Right lobe of liver (tissue), 6 donors: ENCODE results near the gene EFCAB7. TPM values are rescaled to one million over a fixed set of nuclear protein-coding genes. Genes with fewer than 3 reads are reported as not detected.
A peak's percentile ranks its signal among the peaks of the same experiment; 100 is the strongest.

ENCODE experiments used
- ATAC-seq, 4 donors: fragments of 200-7000 bp; cut with Tn5 transposase; one replicate each; pipeline ENCODE4 v1.9.1; 2020; ENCODE audit warnings: mild to moderate bottlenecking in 4 of 4, moderate library complexity in 4 of 4
- DNase-seq, 3 donors: peaks; one replicate each; pipeline ENCODE4 v3.0.0-alpha.2; 2020
- H3K27ac ChIP-seq, 3 donors: fragments of 200-600 bp; one replicate each; pipeline ENCODE4 v1.8.0; 2022
- H3K27me3 ChIP-seq, 2 donors: fragments of 200-600 bp; one replicate each; pipeline ENCODE4 v1.8.0; 2022
- H3K36me3 ChIP-seq, 4 donors: fragments of 200-600 bp; sonication (generic) in 1 of 4; one replicate each; pipeline versions ENCODE4 v1.5.1 to v1.8.0; 2017 to 2022; ENCODE audit warnings: control low read depth in 1 of 4
- H3K4me1 ChIP-seq, 4 donors: fragments of 200-600 bp; sonication (generic) in 1 of 4; one replicate each; pipeline versions ENCODE4 v1.5.1 to v1.8.0; 2017 to 2022; ENCODE audit warnings: control low read depth in 1 of 4
- H3K4me3 ChIP-seq, 3 donors: fragments of 200-600 bp; one replicate each; pipeline ENCODE4 v1.8.0; 2022
- H3K9me3 ChIP-seq, 4 donors: fragments of 200-600 bp; sonication (generic) in 1 of 4; one replicate each; pipeline versions ENCODE4 v1.5.1 to v1.8.0; 2017 to 2022; ENCODE audit warnings: control low read depth in 1 of 4
- POLR2A ChIP-seq: fragments of 450-650 bp; IDR thresholded peaks from one replicate; pipeline ENCODE4 v1.6.1; 2017; ENCODE audit warnings: antibody characterized with exemption, mild to moderate bottlenecking
- WGBS: methylation state at CpG from one replicate; pipeline ENCODE4 v1.1.6; 2018; ENCODE audit warnings: low coverage, low lambda C conversion rate; ENCODE audit not compliant: insufficient coverage; ENCODE audit errors: missing lambda C conversion rate; 5-methylcytosine and 5-hydroxymethylcytosine counted together
- intact Hi-C, 2 donors: fragments of 100-400 bp; cut with DNase I; formaldehyde crosslinking; loops; one replicate each; pipeline versions ENCODE4 v1.11.2 to v1.14.1; 2022
- total RNA-seq, 6 experiments: library from RNA; depleted of rRNA in 2 of 6; stranded (reverse); fragments of >200 nt in 2 of 6; fragmentation: NEBNext Ultra II Directional in 3 of 6; extraction: Animal tissue kit (Norgen Biotek cat#: 25700) in 3 of 6; gene quantifications; one replicate each; pipeline versions ENCODE4 v1.1.0 to v1.2.4, GENCODE V29; 2016 to 2023
- TF ChIP-seq, protein P1 (sequence below), 4 donors: fragments of 200-600 bp in 3 of 4; fragments of 450-650 bp in 1 of 4; IDR thresholded peaks; one replicate each; pipeline versions ENCODE4 v1.5.1 to v1.8.0; 2016 to 2022; ENCODE audit warnings: antibody characterized with exemption in 4 of 4, mild to moderate bottlenecking in 2 of 4
- donor health status: DM: no; HTN: yes; CAD: no.
- donor health status: DM: no; HTN: no; CAD: no.
- donor health status: DM: no; HTN: no; CAD: no.
- donor health status: DM: no; HTN: yes; CAD: no.
- donor health status: DM: no; HTN: yes; CAD: no.

EFCAB7 gene
- total RNA-seq, 6 experiments from 2014 or later, result 0.84 to 3.2 (median 2.3) TPM

DNA sequence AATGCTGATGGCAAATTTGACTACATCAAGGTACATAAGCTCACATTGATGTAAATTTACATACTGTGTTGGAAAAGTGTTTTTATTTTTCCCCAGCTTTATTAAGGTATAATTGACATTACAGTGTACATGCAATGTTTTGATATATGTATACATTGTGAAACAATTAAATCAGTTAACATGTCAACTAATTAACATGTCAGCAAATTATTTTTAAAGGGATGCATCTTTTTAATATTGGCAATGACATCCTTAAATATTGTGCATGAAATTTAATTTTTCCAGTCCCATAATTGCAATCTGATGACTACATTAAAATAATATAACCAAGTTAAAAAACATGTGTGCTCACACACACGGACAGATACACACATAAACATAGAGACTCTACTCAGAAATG is 9.4 kb downstream of the EFCAB7 start:
- TF ChIP-seq, protein P1, sequence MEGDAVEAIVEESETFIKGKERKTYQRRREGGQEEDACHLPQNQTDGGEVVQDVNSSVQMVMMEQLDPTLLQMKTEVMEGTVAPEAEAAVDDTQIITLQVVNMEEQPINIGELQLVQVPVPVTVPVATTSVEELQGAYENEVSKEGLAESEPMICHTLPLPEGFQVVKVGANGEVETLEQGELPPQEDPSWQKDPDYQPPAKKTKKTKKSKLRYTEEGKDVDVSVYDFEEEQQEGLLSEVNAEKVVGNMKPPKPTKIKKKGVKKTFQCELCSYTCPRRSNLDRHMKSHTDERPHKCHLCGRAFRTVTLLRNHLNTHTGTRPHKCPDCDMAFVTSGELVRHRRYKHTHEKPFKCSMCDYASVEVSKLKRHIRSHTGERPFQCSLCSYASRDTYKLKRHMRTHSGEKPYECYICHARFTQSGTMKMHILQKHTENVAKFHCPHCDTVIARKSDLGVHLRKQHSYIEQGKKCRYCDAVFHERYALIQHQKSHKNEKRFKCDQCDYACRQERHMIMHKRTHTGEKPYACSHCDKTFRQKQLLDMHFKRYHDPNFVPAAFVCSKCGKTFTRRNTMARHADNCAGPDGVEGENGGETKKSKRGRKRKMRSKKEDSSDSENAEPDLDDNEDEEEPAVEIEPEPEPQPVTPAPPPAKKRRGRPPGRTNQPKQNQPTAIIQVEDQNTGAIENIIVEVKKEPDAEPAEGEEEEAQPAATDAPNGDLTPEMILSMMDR (IDR thresholded peaks at IDR 0.05), result no peak
- no peak for TF ChIP-seq POLR2A
- peaks cover 0 to 6% (median 0%) of the 10 kb centered on the region in 4 donors for H3K36me3 ChIP-seq
- no peaks in the 10 kb centered on the region for H3K9me3 ChIP-seq
- peaks cover 0 to 5% (median 0%) of the 10 kb centered on the region in 4 donors for H3K4me1 ChIP-seq
- intact Hi-C loops, result no loop called here
- ATAC-seq (no peak), DNase-seq (no peak)
- 73% methylated on average over 1 of the region's 1 CpG for WGBS
- no peaks in the 10 kb centered on the region for H3K27me3 ChIP-seq
- H3K27ac ChIP-seq, result no peak overlapping the region
- H3K4me3 ChIP-seq, result no peak overlapping the region

DNA sequence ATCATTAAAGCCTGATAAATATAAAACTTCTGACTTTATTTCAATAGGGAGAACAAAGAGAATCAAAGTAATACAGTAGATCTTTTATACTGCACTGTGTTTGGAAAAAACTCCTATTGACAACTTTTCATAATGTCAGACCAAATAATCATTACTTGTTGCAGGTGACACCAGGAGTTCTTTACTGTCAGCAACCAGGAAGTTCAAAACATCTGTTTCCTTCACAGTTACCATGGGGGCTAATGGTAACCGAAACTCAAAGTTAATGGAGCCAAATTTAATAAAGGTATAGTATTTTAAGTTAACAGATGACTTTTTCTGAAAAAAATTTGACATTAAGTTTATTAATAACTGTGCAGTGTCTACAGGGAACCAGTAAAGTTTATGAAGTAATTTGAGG is 10.6 kb downstream of the EFCAB7 start:
- ATAC-seq (no peak), DNase-seq (no peak)
- Histone ChIP-seq H3K36me3 (peaks cover 0 to 4% (median 0%) of the 10 kb centered on the region in 4 donors), H3K27ac (no peak overlapping the region), H3K9me3 (no peaks in the 10 kb centered on the region), H3K4me3 (no peak overlapping the region), H3K4me1 (peaks cover 0 to 5% (median 0%) of the 10 kb centered on the region in 4 donors), H3K27me3 (no peaks in the 10 kb centered on the region)
- intact Hi-C loops, result no loop called here
- WGBS, result 92% methylated on average over 1 of the region's 1 CpG
- TF ChIP-seq POLR2A, result no peak
- TF ChIP-seq, protein P1 (IDR thresholded peaks at IDR 0.05), result no peak

DNA sequence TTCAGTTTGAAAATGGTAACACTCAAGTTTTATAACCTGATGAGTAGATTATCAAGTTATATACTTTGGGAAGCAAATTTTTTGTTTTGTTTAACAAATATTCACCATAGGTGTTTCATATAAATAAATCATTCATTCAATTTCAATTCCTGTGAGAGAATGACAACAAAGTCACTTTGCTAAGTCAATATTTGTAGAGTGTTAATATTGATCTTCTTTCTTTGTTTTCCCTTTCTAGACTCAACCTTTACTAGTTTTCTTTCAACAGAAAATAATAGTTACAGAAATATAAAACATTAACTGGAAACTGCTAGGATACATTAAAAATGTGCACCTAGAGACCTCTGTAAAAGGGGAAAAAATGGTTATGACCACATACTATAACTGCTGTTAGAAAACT is 11.1 kb downstream of the EFCAB7 start:
- no peak for DNase-seq
- no peak overlapping the region for H3K27ac ChIP-seq
- no peak overlapping the region for H3K4me3 ChIP-seq
- TF ChIP-seq, protein P1 (IDR thresholded peaks at IDR 0.05), result no peak
- no peak for TF ChIP-seq POLR2A
- intact Hi-C loops, result no loop called here
- no peaks in the 10 kb centered on the region for H3K27me3 ChIP-seq
- no peaks in the 10 kb centered on the region for H3K9me3 ChIP-seq
- peak in 1 of 4 donors; percentile 33 for ATAC-seq
- H3K36me3 ChIP-seq, result peaks cover 0 to 4% (median 0%) of the 10 kb centered on the region in 4 donors
- peaks cover 0 to 5% (median 0%) of the 10 kb centered on the region in 4 donors for H3K4me1 ChIP-seq

DNA sequence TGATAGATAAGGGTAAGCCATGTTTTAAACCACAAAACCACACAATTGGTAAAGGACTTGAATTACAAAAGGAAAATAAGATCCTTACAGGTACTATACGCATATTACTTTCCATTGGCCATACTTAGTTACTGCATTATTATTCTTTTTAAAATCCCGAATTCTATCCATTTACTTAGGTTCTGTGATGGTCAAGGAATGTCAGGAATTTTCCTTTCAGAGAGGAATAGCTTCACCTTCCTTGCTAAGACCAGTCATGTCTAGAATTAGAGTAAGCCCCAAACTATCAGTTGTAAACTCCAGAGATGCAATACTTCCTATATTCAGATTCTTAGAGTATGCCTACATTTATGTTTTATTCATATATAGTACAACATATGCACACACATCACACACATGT is 13.7 kb downstream of the EFCAB7 start:
- TF ChIP-seq POLR2A, result no peak
- peaks cover 0 to 5% (median 0%) of the 10 kb centered on the region in 4 donors for H3K4me1 ChIP-seq
- H3K36me3 ChIP-seq, result peaks cover 0 to 4% (median 0%) of the 10 kb centered on the region in 4 donors
- no peak for ATAC-seq
- intact Hi-C loops, result no loop called here
- H3K27me3 ChIP-seq, result no peaks in the 10 kb centered on the region
- no peaks in the 10 kb centered on the region for H3K9me3 ChIP-seq
- H3K4me3 ChIP-seq, result no peak overlapping the region
- no peak for DNase-seq
- 85% methylated on average over 2 of the region's 2 CpGs for WGBS
- H3K27ac ChIP-seq, result no peak overlapping the region

DNA sequence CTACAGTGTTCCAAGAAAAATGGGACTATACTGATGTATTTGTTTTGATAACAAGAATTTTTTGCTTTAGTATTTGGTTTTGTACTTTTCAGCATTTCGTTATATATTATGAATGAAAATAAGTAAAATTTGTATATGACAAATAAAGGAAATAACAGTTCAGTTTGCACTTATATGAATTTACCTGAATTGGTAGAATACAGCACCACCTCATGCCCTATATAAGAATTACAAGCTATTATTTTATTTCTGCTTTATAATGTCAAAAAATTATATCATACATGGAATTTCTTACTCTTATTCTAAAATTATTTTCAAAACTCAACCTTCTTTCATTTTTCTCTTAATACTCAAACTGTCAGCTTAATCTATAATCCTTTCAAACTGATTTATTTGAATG is 14.6 kb downstream of the EFCAB7 start:
- H3K4me3 ChIP-seq, result no peak overlapping the region
- no peak for ATAC-seq
- peaks cover 0 to under 1% (median 0%) of the 10 kb centered on the region in 4 donors for H3K36me3 ChIP-seq
- DNase-seq, result no peak
- intact Hi-C loops, result no loop called here
- H3K27ac ChIP-seq, result no peak overlapping the region
- H3K27me3 ChIP-seq, result no peaks in the 10 kb centered on the region
- 37% methylated on average over 1 of the region's 1 CpG for WGBS
- no peaks in the 10 kb centered on the region for H3K9me3 ChIP-seq
- H3K4me1 ChIP-seq, result peaks cover 0 to 5% (median 0%) of the 10 kb centered on the region in 4 donors
- TF ChIP-seq, protein P1 (IDR thresholded peaks at IDR 0.05), result peak; percentile 38 to 50 (median 44)
- TF ChIP-seq POLR2A, result no peak
